BJ (cell line): ENCODE results near the gene EDDM13. TPM values are rescaled to one million over a fixed set of nuclear protein-coding genes. Genes with fewer than 3 reads are reported as not detected.
"Not testable (repeated sequence)": the region's sequence is repeated elsewhere in the genome, so short reads cannot be mapped to it uniquely, and the experiment has no call there.

ENCODE experiments used
- CTCF ChIA-PET: fragments of 350-600 bp; formaldehyde crosslinking; extraction: SDS; loops from one replicate; lab custom pipeline; 2021; ENCODE audit warnings: antibody characterized with exemption, inconsistent platforms; lab: Yijun Ruan, JAX
- POLR2A ChIA-PET: fragments of 300-600 bp; sonication (Branson Sonifier 250); formaldehyde crosslinking; extraction: SDS; loops from one replicate; lab custom pipeline; 2021; ENCODE audit warnings: antibody characterized with exemption; lab: Charles Lee
- DNase-seq: peaks from one replicate; pipeline ENCODE4 v3.0.0-alpha.2; 2011; ENCODE audit warnings: low read depth
- H3K27me3 ChIP-seq: 2 replicates; pipeline ENCODE4 v1.6.0; 2011; ENCODE audit warnings: low read length; ENCODE audit not compliant: control insufficient read depth, insufficient read depth
- H3K36me3 ChIP-seq: 2 replicates; pipeline ENCODE4 v1.5.1; 2011; ENCODE audit warnings: low read length; ENCODE audit not compliant: control insufficient read depth, insufficient read depth
- H3K4me3 ChIP-seq: 2 replicates; pipeline ENCODE4 v1.5.1; 2011; ENCODE audit warnings: low read depth, mild to moderate bottlenecking, control low read depth, low read length
- CTCF ChIP-seq: IDR thresholded peaks from 2 replicates; pipeline ENCODE4 v1.5.1; 2011; ENCODE audit warnings: low read depth, mild to moderate bottlenecking, control low read depth, inconsistent platforms, low read length, moderate library complexity; ENCODE audit not compliant: insufficient read depth
- polyA plus RNA-seq: library from polyadenylated mRNA; depleted of rRNA; stranded (reverse); fragments of >200 nt; gene quantifications from 2 replicates; pipeline ENCODE4 v1.2.3, GENCODE V29; 2011

Gene EDDM13
- polyA plus RNA-seq, 1 experiment = not detected

GRCh38 chr19:56321254-56321988 lies 48.9 kb downstream of the EDDM13 start:
- CTCF ChIA-PET = interaction anchor here (1.0 to 2.2 kb wide), 2 partner anchors 12 to 68 kb away, joined by 4 to 8 read pairs; no protein-coding TSS in a partner anchor
- Histone ChIP-seq H3K36me3 (no peaks in the 10 kb centered on the region), H3K27me3 (no peaks in the 10 kb centered on the region), H3K4me3 (no peak overlapping the region)
- no peak for DNase-seq
- POLR2A ChIA-PET = no interaction called here
- no peak for TF ChIP-seq CTCF

GRCh38 chr19:56321989-56322440 lies 49.5 kb downstream of the EDDM13 start:
- TF ChIP-seq CTCF = no peak
- ChIA-PET CTCF (interaction anchor here (1.0 to 2.2 kb wide), 2 partner anchors 11 to 69 kb away, joined by 4 to 8 read pairs; no protein-coding TSS in a partner anchor), POLR2A (no interaction called here)
- H3K36me3 ChIP-seq = no peaks in the 10 kb centered on the region
- H3K27me3 ChIP-seq = no peaks in the 10 kb centered on the region
- no peak overlapping the region for H3K4me3 ChIP-seq
- DNase-seq = no peak

GRCh38 chr19:56324436-56324835 lies 51.9 kb downstream of the EDDM13 start:
- Histone ChIP-seq H3K36me3 (no peaks in the 10 kb centered on the region), H3K27me3 (no peaks in the 10 kb centered on the region), H3K4me3 (no peak overlapping the region)
- ChIA-PET CTCF (interaction anchor here (1.6 kb wide), 1 partner anchor 9 kb away, joined by 5 read pairs; no protein-coding TSS in a partner anchor), POLR2A (no interaction called here)
- no peak for TF ChIP-seq CTCF
- no peak for DNase-seq

- ChIA-PET CTCF (interaction anchor here (0.7 to 6.3 kb wide), 14 partner anchors 9 to 266 kb away, joined by 3 to 64 read pairs (median 5); no protein-coding TSS in a partner anchor), POLR2A (no interaction called here)
- no peak for TF ChIP-seq CTCF
- H3K4me3 ChIP-seq = no peak overlapping the region
- no peaks in the 10 kb centered on the region for H3K27me3 ChIP-seq
- DNase-seq = no peak
- no peaks in the 10 kb centered on the region for H3K36me3 ChIP-seq
These were observed 60.1 kb downstream of the EDDM13 start for GRCh38 chr19:56332695-56333094.

GRCh38 chr19:56333506-56333905 lies 61.0 kb downstream of the EDDM13 start:
- POLR2A ChIA-PET = interaction anchor here (0.5 kb wide), 1 partner anchor 72 kb away, joined by 3 read pairs; no protein-coding TSS in a partner anchor
- H3K4me3 ChIP-seq = no peak overlapping the region
- TF ChIP-seq CTCF = peak; percentile 76
- H3K27me3 ChIP-seq = no peaks in the 10 kb centered on the region
- H3K36me3 ChIP-seq = no peaks in the 10 kb centered on the region
- CTCF ChIA-PET = interaction anchor here (0.6 to 6.3 kb wide), 22 partner anchors 10 to 701 kb away, joined by 3 to 64 read pairs (median 4); partner anchors contain the start of gene ZSCAN5A
- DNase-seq = no peak

- CTCF ChIA-PET = interaction anchor here (2.6 to 6.3 kb wide), 2 partner anchors 82 to 259 kb away, joined by 24 to 64 read pairs; no protein-coding TSS in a partner anchor
These were observed 62.8 kb downstream of the EDDM13 start for GRCh38 chr19:56335371-56335770.

GRCh38 chr19:56337077-56337476 lies 64.5 kb downstream of the EDDM13 start:
- H3K4me3 ChIP-seq, POLR2A ChIA-PET, DNase-seq, H3K36me3 ChIP-seq, H3K27me3 ChIP-seq: not testable (repeated sequence)
- CTCF ChIA-PET = interaction anchor here (6.3 kb wide), 1 partner anchor 84 kb away, joined by 64 read pairs; no protein-coding TSS in a partner anchor

More at GRCh38 chr19:56335371-56335770, 62.8 kb downstream of the EDDM13 start:
- POLR2A ChIA-PET, DNase-seq, H3K27me3 ChIP-seq, H3K4me3 ChIP-seq, H3K36me3 ChIP-seq: not testable (repeated sequence)
